ENCODE data around the gene CREBZF. TPM values are rescaled to one million over a fixed set of nuclear protein-coding genes. Genes with fewer than 3 reads are reported as not detected.

CREBZF gene
- total RNA-seq, 2 experiments from 2014 or later, result 82.1 to 120 TPM

DNA sequence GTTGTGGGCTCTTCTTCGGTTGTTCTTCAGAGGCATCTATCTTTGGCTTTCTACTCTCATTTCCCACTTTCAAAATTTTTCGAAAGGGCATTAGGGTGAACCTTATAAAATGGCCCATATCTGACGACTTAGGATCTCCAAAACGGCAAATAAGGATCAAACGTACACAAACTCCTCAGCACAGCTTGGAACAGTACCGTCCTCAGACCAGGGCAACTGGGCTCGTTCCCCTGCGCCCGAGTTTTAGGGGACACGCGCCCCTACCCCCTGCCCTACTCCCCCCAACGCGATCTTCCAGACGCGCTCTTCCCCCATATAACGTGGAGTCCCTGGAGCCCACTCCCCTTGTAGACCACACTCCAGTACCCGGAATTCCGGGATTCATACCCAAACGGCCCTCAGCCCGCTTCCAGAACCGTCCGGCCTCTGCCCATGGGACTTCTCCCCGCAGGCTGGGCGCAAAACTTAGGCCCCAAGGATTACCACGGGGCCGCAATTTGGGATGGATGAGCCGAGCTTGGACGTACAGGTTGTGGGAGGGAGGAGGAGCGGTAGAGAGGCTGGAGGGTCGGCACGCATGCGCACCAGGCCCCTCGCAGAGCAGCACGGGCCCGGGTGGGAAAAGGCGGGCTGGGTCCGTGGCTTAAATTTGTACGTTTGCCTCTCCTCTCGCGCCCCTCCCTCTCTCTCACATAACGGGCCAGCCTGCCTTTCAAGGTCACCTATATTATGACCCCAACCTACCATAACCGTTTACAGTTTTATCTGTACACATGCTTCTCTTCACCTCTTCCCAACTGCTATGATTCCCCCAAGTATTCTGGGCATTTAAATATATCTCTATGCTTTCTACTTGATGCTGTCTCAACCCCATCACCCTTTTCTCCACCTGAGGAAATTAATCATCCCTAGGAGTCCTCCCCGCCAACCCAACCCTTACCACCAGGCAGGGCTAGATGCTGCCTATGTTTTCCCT lies 17.7 kb upstream of the CREBZF start:
- ChIA-PET POLR2A (no interaction called here), CTCF (ENCODE audit: unreplicated experiment) (no interaction called here)
- Histone ChIP-seq H4K20me1 (ENCODE audit: insufficient read depth, low read length) (no peaks in the 10 kb centered on the region), H3K9me2 (ENCODE audit: insufficient read depth, low read length) (no peaks in the 10 kb centered on the region), H3K4me2 (ENCODE audit: low read length) (peak overlapping the region; percentile 43; the same call in 1 of the 2 replicates), H3K36me3 (ENCODE audit: insufficient read depth, low read length) (no peaks in the 10 kb centered on the region), H3K9me3 (ENCODE audit: low read length) (no peaks in the 10 kb centered on the region), H3K4me1 (ENCODE audit: insufficient read depth, low read length, poor library complexity, severe bottlenecking) (no peaks in the 10 kb centered on the region), H2AFZ (ENCODE audit: low read length) (0 out of 2 replicates have a peak overlapping the region, but pooled peaks have one; percentile 0), H3K27ac (ENCODE audit: low read depth, low read length, poor library complexity, severe bottlenecking) (no peak overlapping the region), H3K79me2 (ENCODE audit: insufficient read depth, low read depth, low read length) (no peaks in the 10 kb centered on the region), H3K4me3 (ENCODE audit: low read depth, low read length, poor library complexity, severe bottlenecking) (no peak overlapping the region)
- DNase-seq (ENCODE audit: low spot score), result no peak
- TF ChIP-seq, protein P1, sequence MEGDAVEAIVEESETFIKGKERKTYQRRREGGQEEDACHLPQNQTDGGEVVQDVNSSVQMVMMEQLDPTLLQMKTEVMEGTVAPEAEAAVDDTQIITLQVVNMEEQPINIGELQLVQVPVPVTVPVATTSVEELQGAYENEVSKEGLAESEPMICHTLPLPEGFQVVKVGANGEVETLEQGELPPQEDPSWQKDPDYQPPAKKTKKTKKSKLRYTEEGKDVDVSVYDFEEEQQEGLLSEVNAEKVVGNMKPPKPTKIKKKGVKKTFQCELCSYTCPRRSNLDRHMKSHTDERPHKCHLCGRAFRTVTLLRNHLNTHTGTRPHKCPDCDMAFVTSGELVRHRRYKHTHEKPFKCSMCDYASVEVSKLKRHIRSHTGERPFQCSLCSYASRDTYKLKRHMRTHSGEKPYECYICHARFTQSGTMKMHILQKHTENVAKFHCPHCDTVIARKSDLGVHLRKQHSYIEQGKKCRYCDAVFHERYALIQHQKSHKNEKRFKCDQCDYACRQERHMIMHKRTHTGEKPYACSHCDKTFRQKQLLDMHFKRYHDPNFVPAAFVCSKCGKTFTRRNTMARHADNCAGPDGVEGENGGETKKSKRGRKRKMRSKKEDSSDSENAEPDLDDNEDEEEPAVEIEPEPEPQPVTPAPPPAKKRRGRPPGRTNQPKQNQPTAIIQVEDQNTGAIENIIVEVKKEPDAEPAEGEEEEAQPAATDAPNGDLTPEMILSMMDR (conservative IDR thresholded peaks at IDR 0.05; ENCODE audit: low read length), result no peak
- no peak for TF ChIP-seq EZH2phosphoT487 (IDR thresholded peaks at IDR 0.05; ENCODE audit: borderline replicate concordance, low read depth, low read length)
- intact Hi-C loops (cut with micrococcal nuclease; ENCODE audit: unreplicated experiment), result no loop called here
- no TSS peak for BruUV-seq (replicated peaks)

DNA sequence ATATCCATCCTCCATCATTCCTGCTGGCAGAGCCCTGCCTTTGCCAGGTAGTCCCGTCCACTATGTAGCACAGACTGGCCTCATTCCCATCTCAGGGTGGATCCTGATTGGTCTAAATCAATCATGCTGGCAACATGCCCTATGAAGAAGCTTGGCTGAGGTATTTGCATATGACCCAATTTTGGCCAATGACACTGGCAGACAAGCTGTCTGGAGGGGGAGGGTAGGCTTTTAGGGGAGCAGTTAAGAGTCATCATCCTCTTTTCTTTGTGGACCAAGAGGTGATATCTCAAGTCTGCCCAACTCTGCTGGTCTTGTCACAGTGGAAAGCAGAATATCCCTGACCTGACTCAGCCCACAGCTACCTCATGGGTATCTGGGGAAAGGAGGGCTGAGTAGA lies 16.0 kb upstream of the CREBZF start:
- H3K36me3 ChIP-seq (ENCODE audit: insufficient read depth, low read length), result no peaks in the 10 kb centered on the region
- BruUV-seq (replicated peaks), result no TSS peak
- H3K79me2 ChIP-seq (ENCODE audit: insufficient read depth, low read depth, low read length), result no peaks in the 10 kb centered on the region
- H3K4me1 ChIP-seq (ENCODE audit: insufficient read depth, low read length, poor library complexity, severe bottlenecking), result no peaks in the 10 kb centered on the region
- TF ChIP-seq EZH2phosphoT487 (IDR thresholded peaks at IDR 0.05; ENCODE audit: borderline replicate concordance, low read depth, low read length), result no peak
- TF ChIP-seq, protein P1 (conservative IDR thresholded peaks at IDR 0.05; ENCODE audit: low read length), result no peak
- no peak for DNase-seq (ENCODE audit: low spot score)
- ChIA-PET CTCF (ENCODE audit: unreplicated experiment) (no interaction called here), POLR2A (interaction anchor here (0.7 kb wide), 2 partner anchors 8 to 206 kb away, joined by 3 read pairs; no protein-coding TSS in a partner anchor)
- no peak overlapping the region for H3K4me2 ChIP-seq (ENCODE audit: low read length)
- H3K4me3 ChIP-seq (ENCODE audit: low read depth, low read length, poor library complexity, severe bottlenecking), result no peak overlapping the region
- intact Hi-C loops (cut with micrococcal nuclease; ENCODE audit: unreplicated experiment), result no loop called here
- no peak overlapping the region for H2AFZ ChIP-seq (ENCODE audit: low read length)
- H3K9me2 ChIP-seq (ENCODE audit: insufficient read depth, low read length), result no peaks in the 10 kb centered on the region
- H4K20me1 ChIP-seq (ENCODE audit: insufficient read depth, low read length), result no peaks in the 10 kb centered on the region
- no peaks in the 10 kb centered on the region for H3K9me3 ChIP-seq (ENCODE audit: low read length)
- H3K27ac ChIP-seq (ENCODE audit: low read depth, low read length, poor library complexity, severe bottlenecking), result no peak overlapping the region

DNA sequence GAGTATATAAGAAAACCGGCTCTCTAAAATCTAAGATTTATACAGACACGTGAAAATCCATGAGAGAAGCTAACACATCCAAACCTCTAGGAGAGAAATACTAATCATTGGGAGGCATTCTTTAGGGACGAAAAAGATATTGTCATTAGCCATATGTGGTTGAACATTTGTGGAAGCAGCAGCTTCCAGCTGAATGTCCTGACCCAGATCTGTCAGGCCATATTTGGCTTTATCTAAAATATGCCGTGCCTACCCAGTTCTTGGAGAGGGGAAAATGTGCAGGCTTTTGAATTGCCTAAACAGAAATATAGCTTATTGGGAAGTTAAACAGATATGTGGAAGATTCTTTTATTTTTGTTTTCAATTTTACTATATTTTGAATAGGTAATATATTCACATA lies 14.6 kb upstream of the CREBZF start:
- Histone ChIP-seq H3K4me1 (ENCODE audit: insufficient read depth, low read length, poor library complexity, severe bottlenecking) (no peaks in the 10 kb centered on the region), H4K20me1 (ENCODE audit: insufficient read depth, low read length) (no peaks in the 10 kb centered on the region), H2AFZ (ENCODE audit: low read length) (no peak overlapping the region), H3K36me3 (ENCODE audit: insufficient read depth, low read length) (no peaks in the 10 kb centered on the region), H3K9me3 (ENCODE audit: low read length) (no peaks in the 10 kb centered on the region), H3K79me2 (ENCODE audit: insufficient read depth, low read depth, low read length) (no peaks in the 10 kb centered on the region), H3K4me3 (ENCODE audit: low read depth, low read length, poor library complexity, severe bottlenecking) (no peak overlapping the region), H3K9me2 (ENCODE audit: insufficient read depth, low read length) (no peaks in the 10 kb centered on the region), H3K4me2 (ENCODE audit: low read length) (no peak overlapping the region), H3K27ac (ENCODE audit: low read depth, low read length, poor library complexity, severe bottlenecking) (no peak overlapping the region)
- POLR2A ChIA-PET, result interaction anchor here (0.8 to 1.3 kb wide), 2 partner anchors 12 to 26 kb away, joined by 3 read pairs; no protein-coding TSS in a partner anchor
- no peak for DNase-seq (ENCODE audit: low spot score)
- CTCF ChIA-PET (ENCODE audit: unreplicated experiment), result interaction anchor here (1.1 kb wide), 1 partner anchor 12 kb away, joined by 3 read pairs; no protein-coding TSS in a partner anchor
- intact Hi-C loops (cut with micrococcal nuclease; ENCODE audit: unreplicated experiment), result no loop called here
- TF ChIP-seq, protein P1 (conservative IDR thresholded peaks at IDR 0.05; ENCODE audit: low read length), result no peak
- TF ChIP-seq EZH2phosphoT487 (IDR thresholded peaks at IDR 0.05; ENCODE audit: borderline replicate concordance, low read depth, low read length), result no peak
- no TSS peak for BruUV-seq (replicated peaks)
